NCI-H2227 treated with DMSO at 0.1 percent for 48 hours (cell line): ENCODE measurements around the gene MYLK4.

Source experiments
- DNase-seq: peaks from one replicate; lab custom pipeline; 2025; lab: John Stamatoyannopoulos, UW

The MYLK4 gene

DNA sequence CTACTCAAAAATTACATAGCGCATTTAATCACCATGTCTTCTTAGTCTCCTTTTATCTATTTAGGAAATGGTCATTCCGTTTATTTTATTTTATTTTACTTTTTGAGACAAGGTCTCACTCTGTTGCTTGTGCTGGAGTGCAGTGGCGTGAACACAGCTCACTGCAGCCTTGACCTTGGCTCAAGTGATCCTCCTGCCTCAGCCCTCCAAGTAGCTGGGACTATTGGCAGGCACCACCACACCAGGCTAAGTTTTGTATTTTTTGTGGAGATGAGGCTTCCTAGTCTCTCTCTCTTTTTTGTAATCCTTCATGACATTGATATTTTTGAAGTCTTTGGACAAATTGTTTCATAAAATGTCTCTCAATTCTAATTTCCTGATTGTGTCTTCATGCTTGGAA, 4.7 kb upstream of the MYLK4 start:
- DNase-seq, result no peak

DNA sequence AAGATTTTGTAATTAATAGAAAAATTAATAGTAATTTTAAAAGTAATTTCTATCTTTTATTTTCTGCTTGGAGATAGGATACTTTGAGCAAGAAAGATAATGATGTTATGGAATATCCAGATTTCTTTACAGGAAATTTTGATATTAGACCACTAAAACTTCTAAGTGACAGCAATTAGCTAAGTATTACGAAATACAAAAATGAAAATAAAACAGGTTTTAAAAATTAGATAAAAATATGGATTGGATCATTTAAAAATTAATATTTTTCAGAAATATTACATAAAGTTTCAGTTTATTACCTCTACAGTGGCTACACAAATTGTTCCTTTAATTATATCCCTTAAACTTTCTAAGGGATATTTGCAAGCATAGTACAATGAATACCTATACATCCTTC, 4.2 kb upstream of the MYLK4 start:
- no peak for DNase-seq

DNA sequence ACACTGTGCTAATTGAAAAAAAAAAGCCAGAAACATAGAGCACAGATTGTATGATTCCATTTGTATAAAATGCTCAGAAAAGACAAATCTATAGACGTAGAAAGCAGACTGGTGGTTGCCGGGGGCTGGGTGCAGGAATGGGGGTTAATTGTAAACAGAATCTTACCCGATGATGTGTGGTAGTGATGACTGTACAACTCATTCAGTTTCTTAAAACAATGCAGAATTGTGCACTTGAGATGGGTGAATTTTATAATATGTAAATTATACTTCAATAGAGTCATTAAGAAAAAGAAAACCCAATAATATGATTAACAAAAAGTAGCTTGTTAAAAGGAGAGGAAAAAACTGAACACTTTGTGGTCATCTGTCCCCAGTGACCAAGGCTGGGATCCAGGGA, 3.7 kb upstream of the MYLK4 start:
- DNase-seq, result no peak

DNA sequence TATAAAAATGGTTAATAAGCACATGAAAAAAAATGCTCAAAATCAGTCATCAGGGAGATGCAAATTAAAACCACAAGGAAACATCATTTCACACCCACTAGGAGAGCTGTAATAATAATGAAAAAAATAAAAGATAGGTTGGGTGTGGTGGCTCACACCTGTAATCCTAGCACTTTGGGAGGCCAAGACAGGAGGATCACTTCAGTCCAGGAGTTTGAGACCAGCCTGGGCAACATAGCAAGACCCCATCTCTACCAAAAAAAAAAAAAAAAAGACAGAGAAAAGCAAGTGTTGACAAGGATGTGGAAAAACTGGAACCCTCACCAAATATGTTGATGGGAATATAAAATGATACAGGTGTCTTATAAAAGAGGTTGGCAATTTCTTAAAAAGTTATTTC, 3.0 kb upstream of the MYLK4 start:
- no peak for DNase-seq

DNA sequence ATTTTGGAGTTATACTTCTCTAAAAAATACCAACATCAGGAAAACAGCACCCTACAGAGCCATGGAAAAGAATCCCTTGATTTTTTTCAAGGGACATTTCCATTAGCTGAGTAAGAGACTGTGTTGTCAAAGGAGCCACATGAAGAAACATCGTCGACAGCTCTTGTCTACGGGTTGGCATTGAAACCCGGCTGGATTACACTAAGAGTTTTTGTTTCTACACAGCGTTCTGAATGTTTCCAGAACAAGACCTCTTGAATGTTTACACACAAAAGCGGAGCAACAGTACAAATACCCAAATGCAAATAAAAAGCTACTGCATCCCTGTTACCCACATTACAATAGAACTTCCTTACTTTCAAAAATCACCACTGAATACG, 2.4 kb upstream of the MYLK4 start:
- DNase-seq, result no peak

DNA sequence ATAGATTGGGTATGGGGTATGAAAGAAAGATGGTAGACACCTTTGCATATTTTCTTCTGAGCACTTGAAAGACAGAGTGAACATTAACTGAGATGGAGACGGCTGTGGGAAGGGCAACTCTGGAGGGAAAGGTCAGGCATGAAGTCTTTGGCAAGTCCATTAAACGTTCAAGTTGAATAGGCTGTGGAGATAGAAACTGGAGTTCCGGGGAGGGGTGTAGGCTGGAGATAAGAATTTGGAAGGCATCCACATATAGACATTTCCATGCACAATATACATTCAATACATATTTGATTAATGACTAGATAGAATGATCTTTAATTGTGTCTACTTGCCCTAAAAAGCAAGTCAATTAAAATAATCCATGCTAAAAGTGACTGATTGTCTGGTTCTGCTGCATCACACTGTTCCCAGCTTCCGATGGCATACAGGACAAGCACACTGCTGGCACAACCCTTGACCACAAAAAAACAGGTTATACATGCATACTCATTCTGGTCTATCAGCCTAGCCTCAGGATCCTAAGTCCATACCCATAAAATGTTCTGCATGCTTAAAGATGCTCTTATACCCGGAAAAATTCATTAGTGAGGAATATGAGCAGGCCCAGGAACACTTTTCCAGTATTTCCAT, 1.9 kb upstream of the MYLK4 start:
- DNase-seq, result no peak

DNA sequence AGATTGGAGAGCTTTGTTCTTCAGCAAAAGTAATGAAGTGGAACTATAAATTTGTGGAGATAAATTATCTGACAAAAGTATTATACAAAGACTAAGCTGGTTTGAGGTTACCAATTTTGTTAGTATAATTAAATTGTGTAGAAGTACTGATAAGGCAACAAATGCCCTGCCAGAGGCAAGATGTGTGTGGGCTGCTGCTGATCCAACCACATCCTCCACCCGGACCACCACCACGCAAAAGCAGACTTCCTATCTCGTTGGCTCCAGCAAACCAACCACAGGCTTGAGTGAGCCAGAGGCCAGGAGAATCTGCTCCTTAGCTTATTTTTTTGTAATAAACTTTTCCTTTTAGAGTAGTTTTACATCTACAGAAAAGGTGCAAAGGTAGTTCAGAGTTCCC, 1.1 kb upstream of the MYLK4 start:
- DNase-seq, result no peak

DNA sequence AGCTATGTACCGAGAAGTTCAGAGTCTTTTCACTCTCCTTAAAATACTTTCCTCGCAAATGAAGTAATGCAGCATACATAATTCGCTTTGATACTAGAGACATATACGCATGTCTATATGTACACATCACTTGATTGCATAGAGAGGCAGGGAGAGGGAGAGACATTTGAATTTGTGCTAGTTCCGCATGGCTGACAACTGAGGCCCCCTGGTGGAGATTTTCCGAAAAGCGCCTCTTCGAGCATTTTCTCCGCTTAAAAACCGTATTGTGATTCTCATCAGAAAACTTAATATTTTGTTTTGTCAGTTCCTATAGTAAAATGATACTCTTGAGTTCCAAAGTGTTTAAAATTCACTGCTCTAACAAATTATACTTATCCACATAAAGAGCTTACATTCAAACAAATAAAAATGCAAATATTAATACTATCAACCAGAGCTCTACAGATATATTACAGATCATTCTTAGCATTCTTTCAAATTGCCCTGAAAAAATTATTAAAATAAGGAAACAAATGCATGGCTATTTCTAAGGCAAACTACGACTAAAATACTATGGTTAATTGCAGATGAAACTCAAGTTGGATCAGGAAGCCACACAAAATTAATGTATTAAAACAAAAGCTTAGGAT, 637 bp downstream of the MYLK4 start:
- peak; percentile 61 for DNase-seq

DNA sequence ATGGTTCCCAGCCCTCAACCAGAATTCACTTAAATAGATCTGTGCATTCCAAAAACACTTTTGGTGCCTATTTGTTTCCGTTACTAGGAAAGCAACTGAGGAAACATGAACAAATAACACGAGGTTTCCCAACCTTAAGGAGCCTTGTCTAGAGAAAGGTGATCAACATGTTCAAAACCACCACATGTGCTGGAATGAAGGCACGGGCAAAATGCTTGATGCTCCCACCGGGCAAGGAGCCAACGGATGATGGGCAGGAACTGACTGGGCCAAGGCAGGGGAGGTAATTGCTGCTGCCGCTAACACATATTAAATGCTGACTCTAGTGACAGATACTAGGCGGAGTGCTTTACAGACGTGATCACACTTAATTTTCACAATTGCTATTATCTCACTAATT, 2.5 kb downstream of the MYLK4 start:
- DNase-seq, result peak; percentile 82

DNA sequence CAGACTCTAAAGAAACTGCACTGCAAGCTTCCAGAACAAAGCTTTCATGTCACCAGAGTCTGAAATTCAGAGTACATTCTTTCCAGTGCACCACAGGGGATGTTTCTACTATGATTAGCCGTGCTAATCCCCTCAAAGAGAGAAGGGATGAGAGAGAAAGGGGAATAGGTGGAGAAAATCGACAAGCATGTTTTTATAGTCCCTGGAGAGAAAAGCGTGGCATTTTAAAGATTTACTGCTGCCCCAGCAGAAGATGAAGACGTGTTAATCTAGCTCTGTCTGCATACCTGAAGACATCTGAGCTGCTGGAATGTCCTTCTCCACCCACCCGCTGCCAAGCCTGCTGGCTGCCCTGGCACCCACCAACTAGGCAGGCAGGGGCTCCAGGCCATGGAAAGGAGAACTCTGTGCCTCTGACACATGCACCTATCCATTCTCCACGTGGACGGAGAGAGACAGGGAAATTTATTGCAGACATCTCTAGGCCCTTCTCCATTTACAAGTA, 4.1 kb downstream of the MYLK4 start:
- peak; percentile 22 for DNase-seq

DNA sequence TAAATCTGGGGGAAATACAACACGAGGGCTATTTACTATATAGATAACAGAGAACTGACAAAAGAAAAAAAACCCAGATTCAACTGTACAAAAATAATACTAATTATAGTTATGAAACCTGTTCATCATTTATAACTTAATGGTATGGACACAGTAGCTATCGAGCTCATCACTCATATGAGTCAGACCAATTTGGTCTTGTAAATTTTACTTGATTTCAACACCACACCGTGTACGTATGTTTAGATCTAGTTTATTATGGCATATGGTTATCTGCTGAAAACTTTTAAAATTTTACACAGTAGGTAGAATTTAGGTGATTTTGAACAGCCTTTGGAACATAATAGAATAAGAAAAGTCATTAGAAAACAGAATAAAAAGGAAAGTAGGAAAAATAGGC, 5.5 kb downstream of the MYLK4 start:
- DNase-seq, result no peak

DNA sequence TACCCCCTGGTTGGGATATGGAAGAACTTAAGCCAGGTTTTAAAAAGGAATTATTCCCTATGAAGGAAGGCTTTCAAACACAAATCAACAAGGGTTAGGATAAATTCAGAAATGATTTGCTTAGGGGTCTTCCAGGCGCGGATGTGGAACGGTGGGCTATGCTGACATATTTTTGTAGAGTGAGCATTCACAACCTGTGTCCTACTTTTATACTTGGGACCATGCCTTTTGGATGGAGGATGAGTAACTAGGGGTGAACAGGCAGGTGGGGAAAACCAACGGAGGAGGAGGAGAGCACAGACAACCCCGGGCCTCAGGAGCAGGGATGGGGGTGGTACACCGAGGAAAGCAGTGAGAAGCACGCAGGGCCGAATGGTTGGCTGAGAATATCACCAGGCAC, 5.9 kb downstream of the MYLK4 start:
- DNase-seq, result no peak

DNA sequence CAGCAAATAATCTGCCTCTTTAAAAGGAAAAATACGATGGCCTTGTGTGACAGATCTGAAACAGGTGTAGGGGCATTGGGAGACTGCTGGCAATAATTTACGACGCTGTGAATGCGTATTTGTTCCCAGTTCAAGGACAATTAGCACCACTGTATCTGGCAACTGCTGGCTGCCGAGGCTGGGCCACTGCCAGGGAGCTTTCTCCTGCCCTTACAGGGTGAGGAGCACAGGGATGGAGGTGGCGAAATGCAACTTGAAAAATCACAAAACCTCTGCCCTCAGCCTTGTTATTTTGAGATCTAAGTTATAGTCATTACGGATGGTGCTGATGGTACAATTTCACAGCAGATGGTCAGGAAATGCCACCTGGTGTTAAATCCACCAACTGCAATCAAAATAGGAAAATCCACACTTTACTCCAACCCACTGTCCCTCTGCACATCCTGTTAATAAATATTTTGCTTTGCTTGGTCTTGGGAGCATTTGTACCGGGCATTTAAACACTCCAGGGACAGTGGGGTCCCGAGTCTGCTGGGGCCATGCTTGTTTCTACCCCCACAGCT, 6.4 kb downstream of the MYLK4 start:
- peak; percentile 38 for DNase-seq

DNA sequence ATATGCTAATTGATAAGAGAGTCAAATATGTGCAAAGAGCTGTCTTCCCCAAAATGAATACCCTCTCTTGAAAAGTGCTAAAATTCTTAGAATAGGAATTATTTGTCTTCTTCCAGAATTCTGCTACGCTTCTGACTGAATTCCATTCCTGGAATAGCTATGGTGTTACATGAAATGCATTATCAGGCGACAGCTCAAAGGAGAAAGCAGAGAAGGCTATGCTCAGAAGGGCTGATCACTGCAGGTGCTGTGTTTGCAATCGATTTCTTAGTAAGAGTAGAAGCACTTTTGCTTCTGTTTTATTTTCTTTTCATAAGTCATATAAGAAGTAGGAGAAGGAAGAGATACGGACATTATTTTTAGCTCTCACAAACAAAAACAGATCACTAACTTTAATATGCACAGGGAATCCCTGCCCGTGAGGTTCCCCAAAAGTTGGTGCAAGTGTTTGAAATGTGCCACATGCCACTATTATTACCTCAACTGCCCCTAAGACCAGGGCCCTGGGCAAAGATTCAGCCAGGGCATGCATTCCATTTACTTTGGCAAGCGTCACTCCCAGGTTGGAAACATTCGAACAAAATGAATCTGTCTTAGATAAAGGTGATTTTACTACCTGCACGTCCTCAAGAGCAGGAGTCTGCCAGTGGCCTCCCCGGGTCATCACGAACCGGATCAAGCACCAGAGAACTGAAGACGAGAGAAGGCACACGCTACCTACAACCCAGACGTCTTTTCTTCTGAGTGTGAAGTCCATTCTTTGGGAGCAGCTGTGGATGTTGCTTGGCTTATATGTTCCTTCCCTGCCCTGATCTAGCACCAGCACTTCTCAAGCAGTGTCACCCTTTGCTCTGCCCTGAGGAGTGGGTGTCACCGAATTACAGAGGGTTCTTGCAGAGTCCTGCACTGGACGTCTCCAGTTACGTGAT, 7.2 kb downstream of the MYLK4 start:
- no peak for DNase-seq

DNA sequence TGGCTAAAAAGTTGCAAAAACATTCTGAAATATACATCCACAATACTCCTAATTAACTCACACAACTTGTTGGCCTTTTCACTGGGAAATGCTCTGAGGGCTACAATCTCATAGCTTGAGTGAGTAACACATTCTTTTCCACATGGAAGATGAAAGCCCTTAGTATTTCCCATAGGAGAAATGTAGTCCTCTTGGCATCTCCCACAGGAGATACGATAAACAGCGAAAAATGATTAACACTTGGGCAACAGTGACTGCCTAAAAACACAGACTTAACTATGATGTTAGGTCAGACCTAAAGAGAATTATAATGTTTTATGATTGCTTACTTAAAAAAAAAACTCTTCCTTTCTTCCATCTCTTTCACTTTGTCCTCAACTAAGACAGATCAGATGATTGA, 9.0 kb downstream of the MYLK4 start:
- DNase-seq, result no peak

DNA sequence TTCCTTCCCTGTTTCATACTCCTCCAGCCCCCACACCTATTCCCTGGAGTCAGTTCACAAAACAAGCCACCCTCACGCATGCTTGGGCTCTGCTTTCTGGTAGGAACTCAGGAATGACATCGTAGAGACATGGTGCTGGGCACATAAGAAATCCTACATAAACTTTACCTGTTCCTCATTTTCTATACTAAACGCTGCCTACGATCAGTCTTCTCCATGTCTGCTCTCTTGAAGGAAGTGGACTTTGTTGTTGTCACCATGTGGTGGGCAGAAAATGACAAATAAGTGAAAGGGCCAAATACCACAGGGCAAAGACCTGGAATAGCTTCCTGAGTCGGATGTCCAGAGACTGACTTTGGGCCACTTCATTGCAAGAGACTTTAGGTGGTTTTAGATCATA, 10.1 kb downstream of the MYLK4 start:
- no peak for DNase-seq

DNA sequence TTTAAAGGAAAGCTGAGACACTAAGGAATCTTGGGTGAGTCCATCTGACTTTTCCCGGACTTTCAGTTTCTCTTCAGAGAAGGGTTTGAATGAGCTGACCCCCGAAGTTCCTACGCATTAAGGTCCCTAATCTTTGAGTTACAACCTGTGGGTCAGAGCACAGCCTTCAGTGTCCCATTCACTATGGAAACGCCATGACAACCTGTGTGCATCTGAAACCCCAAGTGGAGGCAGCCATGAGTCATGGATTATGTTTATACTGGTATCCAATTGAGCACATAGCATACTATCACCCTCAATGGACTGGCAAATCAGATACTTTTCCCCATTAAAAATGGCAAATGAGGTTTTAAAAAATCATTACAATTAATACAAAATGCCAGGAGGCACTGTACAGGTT, 11.4 kb downstream of the MYLK4 start:
- DNase-seq, result no peak

DNA sequence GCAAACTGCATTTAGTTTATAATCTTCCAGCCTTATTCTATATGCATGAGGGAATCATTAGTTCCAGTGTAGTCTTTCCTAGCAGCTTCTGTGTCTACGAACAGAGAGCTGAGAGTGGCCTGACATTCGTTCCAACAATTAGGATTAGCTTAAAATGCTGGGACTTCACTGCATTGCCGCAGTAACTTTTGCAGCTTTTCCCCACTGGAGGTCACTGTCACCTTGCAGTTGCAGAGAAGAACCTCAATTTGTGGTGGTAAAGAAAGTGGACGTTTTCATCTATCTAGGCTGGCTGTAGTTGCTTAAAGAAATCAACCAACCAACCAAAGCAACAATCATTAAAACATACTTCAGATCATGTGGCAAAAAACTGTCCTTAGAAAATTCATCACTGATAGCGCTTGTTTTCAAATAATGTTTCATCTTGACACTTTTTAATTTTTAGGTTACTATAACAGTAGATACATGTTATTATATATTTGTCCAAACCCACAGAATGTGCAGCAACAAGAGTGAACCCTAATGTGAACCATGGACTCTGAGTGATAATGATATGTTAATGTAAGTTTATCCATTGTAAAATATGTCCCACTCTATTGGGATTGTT, 12.2 kb downstream of the MYLK4 start:
- peak; percentile 69 for DNase-seq

DNA sequence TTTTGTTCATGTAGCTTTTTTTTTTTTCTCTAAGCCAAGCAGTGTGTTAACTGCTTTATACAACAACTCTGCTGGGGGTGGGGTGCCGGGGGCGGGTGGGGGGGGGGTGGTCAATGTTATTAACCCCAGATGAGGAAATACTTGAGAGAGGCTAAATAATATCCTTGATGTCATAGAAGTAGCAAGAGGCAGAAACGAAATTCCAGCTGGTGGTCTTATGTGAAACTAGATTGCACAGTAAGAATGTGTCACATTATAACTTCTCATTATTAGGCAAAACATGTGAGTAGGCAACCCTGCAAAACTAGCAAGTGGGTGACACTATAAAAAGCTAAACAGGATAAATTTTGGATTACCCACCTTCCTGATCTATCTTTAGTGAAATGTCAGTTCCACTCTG, 12.8 kb downstream of the MYLK4 start:
- DNase-seq, result no peak

DNA sequence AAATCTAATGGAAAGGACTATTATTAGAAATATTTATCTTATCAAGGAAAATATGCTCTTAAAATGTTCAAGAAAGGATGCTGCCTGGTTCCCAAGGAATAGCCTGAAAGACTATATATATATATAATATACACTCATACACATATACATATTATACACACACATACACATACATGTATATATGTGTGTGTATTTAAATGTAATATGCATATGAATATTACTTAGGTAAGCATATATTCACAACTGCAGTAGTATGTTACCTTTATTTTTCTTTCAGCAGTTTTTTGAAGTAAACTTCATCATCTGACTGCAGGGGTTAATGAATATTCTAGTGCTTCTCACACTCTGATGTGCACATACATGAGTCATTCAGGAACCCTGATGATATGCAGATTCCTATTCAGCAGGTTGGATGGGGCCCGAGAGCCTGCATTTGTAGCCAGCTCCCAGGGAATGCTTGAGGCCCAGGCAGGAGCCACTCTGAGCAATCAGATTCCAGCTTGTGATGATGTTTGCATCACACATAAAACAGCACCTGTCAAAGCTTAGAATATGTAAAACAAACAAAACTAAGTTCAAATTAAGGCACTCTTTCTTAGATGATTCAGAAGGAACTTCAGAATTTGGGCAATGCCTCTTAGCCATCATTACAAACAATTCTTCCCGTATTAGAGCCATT, 16.1 kb downstream of the MYLK4 start:
- DNase-seq, result no peak

DNA sequence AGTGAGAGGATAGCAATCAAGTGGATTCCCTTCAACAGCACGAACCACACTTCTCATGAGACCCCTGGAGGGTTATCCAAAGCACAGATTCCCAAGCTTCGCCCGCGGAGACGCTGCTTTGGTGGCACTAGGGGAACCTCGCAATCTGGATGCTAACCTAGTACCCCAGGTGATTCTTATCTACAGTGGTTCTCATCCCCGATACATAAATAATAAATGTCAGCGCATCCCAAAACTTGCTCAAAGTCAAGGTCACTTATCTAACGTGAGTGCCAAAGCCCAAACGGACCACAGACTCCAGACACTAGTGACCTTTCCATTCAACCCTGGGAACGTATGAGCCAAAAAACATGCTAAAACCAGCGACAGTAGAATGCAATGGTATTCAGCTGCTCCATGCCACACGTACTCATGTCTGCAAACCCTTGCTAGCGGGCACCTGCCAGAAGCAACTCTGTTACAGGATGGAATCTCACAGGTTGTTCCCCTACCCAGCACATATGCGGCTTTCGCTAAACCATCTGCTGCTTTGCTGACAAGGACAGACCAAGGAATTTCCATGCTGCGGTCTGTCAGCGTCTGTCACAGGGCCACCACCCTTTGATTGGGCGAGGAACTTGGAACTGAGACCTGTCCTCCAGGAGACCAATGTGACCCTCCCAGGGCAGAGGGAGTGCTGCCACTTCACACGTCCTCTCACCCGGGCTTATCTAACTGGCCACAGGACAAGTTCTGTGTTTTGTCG, 16.8 kb downstream of the MYLK4 start:
- DNase-seq, result no peak
